Activated CD8-positive, alpha-beta memory T cell treated with anti-CD3 and anti-CD28 coated beads, Interleukin-2, amount 50 U/mL, for 48 hours (primary cell): ENCODE measurements around the gene ARHGAP45.
"Not testable (repeated sequence)": the region's sequence is repeated elsewhere in the genome, so short reads cannot be mapped to it uniquely, and the experiment has no call there.

Source experiments
- DNase-seq: peaks from one replicate; pipeline ENCODE4 v3.0.0-alpha.2; 2020

The ARHGAP45 gene, protein sequence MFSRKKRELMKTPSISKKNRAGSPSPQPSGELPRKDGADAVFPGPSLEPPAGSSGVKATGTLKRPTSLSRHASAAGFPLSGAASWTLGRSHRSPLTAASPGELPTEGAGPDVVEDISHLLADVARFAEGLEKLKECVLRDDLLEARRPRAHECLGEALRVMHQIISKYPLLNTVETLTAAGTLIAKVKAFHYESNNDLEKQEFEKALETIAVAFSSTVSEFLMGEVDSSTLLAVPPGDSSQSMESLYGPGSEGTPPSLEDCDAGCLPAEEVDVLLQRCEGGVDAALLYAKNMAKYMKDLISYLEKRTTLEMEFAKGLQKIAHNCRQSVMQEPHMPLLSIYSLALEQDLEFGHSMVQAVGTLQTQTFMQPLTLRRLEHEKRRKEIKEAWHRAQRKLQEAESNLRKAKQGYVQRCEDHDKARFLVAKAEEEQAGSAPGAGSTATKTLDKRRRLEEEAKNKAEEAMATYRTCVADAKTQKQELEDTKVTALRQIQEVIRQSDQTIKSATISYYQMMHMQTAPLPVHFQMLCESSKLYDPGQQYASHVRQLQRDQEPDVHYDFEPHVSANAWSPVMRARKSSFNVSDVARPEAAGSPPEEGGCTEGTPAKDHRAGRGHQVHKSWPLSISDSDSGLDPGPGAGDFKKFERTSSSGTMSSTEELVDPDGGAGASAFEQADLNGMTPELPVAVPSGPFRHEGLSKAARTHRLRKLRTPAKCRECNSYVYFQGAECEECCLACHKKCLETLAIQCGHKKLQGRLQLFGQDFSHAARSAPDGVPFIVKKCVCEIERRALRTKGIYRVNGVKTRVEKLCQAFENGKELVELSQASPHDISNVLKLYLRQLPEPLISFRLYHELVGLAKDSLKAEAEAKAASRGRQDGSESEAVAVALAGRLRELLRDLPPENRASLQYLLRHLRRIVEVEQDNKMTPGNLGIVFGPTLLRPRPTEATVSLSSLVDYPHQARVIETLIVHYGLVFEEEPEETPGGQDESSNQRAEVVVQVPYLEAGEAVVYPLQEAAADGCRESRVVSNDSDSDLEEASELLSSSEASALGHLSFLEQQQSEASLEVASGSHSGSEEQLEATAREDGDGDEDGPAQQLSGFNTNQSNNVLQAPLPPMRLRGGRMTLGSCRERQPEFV

DNA sequence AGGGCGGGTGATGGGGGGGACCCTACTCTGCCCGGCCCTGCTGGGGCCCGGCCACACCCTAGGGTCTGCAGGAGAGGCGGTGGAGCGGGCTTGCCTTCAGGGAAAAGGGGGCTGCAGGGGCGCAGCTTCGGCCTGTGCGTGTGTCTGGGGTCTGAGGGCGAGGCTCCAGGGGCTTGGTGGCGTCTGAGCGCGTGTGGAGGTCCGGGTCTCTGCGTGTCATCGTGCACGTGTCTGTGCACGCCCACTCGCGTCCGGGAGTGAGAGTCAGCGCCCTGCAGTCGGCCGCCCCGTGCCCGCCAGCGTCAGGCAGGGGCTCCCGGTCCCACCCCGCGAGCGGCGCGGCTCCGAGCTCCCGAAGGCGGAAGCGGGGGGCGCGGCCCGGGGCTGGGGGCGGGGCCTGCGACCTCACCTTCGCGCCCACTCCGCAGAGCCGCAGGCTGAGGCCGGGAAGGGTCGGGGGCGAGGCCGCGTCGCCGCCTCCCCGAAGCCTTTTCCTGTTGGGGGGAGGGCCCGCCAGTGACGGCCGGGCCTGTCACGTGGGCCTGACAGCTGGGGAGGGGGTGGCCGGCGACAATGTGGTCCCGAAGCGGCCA, at the start of gene ARHGAP45:
Gene ARHGAP45, plus strand, starts transcription at position 420 of the 593 bp plus-strand sequence. CDS start 239 bp downstream, outside the sequence.
- peak; percentile 91 for DNase-seq

DNA sequence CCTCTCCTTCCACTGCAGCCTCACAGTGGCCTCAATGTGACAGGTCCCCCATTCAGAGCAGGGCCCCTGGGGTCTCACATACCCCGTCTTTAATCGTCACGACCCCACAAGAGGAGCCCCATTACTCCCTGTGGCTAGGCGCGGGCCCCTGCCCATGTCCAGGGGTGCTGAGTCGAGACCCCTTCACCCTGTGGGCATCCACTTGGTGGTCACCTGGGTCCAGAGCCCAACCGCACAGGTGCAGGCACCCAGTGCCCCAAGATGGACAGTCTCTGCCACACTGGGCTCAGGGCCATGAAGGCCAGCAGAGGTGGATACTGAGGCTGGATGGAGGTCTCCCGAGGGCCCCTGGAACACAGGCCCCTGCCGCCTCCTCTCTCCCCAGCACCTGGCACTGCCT, 49.1 kb upstream of the ARHGAP45 start:
- DNase-seq, result no peak

DNA sequence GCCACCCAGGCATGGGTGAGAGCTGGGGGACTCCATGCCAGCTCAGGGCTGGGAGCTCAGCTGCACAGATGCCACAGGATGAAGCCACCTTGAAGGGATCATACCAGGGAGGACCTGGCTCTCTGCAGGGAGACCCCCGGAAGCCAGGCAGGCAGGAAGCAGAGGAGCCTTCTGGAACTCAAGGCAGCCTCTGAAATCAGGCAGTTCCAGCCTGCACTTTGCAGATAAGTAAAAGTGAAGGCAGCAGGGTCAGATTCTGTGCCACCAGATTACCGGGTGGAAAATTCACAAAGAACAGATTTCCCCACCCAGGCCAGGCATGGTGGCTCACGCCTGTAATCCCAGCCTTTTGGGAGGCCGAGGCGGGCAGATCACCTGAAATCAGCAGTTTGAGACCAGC, 48.6 kb upstream of the ARHGAP45 start:
- no peak for DNase-seq

DNA sequence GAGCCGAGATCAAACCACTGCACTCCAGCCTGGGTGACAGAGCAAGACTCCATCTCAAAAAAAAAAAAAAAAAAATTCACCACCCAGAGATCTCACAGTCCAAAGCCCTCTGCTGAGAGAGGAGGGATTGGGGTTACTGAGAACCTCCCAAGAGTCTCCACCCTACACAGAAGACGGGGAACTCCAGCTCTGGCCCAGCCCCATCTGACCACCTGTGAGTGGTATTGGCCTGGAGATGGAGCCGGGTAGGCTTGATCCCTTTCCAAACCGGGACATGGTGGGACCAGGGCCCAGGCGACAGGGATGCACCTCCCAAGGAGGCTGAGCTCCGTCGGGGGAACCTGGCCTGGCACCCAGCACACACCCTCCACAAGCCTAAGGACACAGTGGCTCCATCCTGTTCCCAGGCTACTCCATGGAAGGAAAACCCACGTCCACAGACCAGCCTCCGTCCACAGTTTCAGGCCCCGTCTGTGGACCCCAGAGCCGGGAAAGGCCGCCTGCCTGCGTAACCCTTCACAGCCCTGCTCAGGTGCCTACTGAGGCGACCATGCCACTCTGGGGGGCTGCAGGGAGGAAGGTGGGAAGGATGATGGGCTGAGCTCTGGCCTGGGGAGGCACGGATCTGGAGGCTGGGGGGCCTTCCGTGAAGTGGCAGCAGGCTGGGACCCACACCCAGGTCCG, 47.9 kb upstream of the ARHGAP45 start:
- no peak for DNase-seq

DNA sequence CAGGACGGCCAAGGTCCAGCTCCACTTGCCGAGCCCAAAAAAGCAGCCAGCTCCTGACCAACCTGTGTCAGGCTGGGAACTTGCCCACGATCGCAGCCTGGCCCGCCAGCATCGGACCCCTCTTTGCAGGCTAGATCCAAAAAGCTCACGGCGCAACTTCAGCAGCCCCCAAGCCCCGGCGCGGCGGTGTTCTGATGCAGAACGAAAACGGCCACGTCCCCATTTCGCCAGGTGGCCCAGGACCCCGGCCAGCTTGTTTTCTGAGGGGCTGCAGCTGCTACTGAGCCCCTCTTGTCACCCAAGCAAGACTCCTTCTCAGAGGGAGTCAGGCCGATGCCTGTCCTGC, 47.4 kb upstream of the ARHGAP45 start:
- no peak for DNase-seq

DNA sequence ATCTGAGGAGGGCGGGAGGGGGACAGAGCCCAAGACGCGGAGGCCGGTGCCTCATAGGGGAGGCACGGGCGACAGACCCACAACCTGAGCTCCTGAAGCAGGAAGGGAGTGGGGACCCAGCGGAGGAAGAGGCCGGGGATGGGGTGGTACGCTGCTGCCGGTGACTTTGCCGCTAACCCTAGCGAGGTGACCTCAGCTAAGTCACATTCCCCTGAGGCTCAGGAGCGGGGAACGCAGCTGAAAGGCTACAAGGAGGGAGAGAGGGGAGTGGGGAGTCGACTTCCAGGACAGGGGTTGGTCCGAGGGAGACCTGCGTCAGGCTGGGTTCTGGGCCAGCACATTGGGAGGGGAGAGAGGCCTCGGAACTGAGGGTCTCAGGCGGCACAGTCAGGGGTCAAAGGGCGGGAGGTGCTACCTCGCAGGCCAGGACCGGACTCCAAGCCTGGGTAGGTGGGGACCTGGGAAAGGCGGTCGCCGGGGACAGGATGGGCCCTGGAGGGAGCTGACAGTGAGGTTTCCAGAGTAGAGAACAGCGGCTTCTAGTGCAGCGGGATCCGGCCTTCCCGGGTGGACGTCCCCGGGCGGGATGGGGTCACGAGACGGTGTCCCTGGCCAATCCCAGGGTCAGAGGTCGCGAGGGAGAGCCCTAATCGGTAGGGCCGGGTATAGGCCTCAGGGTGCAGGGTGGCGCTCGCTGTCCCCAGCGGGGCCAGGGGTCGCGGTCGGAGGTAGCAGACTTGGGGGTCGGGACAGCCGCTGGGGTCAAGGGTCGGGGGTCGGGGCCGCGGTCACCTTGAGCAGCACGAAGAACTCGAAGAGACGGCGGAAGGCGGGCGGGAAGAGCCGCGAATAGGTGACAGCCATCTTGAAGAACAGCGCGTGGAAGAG, 46.7 kb upstream of the ARHGAP45 start:
- no peak for DNase-seq

DNA sequence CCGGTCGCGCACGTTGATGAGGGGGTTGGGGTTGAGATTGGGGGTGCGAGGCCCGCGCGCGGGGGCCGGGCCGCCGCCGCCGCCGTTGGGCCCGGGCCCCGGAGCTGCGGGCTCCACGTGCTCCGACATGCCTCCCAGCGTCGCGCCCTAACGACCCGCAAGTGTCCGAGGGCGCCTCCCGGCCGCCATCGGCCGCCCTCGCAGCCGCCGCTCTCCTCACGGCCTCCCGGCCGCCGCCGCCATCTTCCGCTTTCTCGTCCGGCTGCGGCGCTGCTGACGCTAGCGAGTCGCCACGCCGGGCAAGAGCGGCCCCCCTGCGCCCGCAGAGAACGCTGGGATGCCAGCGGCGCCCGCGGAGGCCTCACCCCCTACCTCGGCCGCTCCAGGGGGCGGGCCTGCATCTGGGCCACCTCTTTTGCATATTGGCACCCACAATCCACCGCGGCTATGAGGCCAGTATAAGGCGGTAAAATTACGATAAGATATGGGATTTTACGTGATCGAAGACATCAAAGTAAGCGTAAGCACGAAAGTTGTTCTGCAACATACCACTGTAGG, 46.0 kb upstream of the ARHGAP45 start, which contains the start of gene TMEM259:
Gene TMEM259, minus strand, starts transcription at position 256 of the 558 bp plus-strand sequence. Its CDS starts 127 bp downstream, at position 129.
- peak; percentile 97 for DNase-seq

DNA sequence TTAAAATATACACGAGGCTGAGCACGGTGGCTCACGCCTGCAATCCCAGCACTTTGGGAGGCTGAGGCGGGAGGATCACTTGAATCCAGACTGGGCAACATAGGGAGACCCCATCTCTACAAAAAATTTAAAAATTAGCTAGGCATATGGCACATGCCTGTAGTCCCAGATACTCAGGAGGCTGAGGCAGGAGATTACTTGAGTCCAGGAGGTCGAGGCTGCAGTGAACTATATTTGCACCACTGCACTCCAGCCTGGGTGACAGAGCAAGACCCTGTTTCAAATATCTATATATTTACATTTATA, 43.1 kb upstream of the ARHGAP45 start:
- not testable (repeated sequence) for DNase-seq

DNA sequence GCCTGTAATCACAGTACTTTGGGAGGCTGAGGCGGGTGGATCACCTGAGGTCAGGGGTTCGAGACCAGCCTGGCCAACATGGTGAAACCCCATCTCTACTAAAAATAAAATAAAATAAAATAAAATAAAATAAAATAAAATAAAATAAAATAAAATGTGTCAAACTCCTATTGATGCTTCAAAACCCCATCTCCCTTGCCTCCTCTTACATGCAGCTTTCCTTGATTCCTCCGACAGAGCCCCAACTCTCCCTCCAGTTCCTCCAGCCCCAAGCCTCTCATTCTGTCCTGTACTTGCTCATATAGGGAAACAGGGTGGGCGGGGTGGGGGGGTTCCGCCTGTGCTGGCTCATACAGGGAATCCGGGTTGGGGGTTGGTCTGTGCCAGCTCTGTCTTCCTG, 41.9 kb upstream of the ARHGAP45 start:
- DNase-seq, result not testable (repeated sequence)

DNA sequence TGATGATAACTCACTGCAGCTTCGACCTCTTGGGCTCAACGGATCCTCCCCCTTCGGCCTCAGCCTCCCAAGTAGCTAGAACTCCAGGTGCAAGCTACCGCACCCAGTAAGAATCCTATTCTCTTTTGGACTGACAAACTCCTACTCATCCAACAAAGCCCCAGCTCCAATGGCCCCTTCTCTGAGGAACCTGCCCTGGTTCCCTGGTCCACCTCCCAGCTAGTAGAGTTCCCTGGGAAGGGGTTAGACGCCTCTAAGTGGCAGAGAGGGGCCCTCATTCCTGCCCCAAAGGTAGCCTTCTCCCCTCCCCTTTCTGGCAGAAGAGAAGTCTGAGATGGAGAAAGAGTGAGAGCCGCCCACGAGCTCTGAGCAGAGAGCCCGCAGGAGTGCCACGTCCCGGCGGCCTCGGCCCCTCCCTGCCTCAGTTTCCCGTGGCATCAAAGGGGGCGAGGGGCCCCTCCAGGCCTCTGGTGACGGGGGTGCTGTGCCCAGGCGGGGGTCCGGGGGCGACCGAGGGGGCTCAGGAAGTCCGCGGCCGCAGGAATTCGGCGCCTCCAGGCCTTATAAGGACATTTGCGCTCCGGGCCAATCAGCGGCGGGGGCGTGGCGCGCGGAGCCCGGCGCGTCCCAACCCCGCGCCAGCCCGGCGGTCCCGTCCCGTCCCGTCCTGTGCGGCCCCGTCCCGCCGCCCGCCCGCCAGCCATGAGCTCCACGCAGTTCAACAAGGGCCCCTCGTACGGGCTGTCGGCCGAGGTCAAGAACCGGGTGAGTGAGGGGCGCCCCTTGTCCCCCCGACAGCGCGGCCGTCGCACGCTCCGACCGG, 40.8 kb upstream of the ARHGAP45 start, which contains the start of gene CNN2:
Gene CNN2, plus strand, starts transcription at position 649 of the 823 bp plus-strand sequence. Its CDS starts 54 bp downstream, at position 703.
- DNase-seq, result peak; percentile 86

DNA sequence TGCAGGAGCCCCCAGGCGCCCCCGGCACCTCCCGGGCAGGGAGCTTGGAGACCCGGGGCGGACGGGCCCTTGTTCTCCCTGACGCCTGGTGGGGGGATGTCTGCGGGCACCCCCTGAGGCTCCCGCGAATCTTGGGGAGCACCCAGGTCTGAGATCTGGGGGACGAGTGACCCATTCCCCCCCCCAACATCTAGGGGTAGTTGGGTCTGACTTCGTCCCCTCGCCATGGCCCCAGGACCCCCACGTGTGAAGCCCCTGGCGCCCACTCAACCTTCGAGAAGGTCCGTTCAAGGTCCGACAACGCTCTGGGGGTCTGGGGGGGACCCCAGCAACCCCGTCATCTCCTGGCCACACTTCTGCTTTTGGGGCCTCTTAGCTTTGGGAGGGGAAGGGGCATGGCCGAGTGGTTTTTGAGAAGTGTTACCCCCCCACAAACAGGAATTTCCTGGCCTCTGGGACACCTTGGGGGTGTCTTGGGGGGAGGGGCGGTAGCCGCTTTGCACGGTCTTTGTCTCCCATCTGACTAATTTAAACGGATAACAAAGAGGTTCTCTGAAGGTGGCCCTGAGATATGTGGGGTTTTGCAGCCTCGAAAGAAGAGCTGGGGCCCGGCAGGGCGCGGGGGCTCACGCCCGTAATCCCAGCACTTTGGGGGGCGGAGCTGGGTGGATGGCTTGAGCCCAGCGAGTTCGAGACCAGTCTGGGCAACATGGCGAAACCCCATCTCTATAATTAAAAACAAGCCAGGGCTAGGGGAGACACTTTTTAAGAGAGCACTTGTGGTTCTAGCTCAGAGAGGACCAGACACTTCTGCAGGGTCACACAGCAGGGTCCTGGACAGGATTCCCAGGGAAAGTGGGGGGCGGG, 40.0 kb upstream of the ARHGAP45 start:
- DNase-seq, result no peak

DNA sequence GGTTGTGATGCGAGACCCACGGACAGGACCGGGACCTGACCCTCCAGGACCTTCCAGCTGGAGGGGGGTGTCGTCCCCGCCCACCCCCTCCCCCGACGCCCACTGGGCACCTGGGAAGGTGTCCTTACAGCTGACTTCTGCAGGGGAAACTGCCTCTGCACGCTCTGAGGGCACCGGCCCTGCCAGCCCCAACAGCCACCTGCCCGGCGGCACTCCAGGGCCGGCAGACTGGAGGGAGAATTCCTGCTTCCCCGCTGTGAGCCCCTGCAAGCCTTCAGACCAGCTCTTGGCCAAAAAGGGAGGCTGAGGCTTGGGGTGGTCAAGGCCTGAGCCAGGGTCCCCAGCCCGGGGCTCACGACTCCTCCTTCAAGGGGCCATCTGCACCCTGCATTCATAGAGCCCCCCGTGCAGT, 39.3 kb upstream of the ARHGAP45 start:
- DNase-seq, result no peak

DNA sequence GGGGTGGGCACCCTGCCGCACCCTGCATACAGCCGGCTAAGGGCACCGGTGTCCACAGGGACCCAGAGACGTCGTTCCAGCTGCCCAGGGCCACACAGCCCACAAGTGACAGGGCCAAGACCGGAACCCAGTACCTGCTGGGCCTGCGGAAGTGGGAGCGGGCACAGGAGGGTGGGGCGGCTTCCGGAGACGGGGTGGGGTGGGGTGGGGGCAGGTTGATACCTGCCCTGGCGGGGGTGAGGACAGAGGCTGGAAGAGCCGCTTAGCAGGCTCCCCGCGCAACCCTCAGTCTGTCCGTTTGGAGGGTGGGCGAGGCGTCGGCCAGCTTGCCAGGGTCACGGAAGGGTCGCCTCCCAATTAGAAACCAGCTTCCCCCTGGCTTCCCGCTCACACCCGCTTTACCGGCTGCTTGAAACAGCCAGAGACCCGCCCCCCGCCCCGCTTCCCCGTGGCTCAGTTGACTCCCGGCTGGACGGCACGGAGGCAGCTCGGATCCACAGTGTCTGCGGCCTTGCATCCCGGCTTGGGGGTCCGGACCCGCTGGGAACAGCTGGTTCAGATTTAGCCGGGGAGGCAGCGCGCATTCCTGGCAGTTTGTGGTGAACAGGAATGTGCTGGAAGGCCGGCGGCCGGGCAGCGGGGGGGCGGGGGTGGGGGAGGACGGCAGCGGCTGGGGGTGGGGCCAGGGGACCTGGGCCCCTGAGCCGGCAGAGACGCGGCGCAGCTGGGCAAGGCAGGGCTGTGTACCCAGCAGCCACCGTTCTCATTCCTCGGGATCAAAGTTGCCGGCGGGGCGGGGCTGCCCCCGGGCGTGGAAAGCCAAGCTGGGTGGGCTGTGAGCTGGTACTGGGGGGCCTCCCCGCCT, 38.7 kb upstream of the ARHGAP45 start:
- peak; percentile 71 for DNase-seq

DNA sequence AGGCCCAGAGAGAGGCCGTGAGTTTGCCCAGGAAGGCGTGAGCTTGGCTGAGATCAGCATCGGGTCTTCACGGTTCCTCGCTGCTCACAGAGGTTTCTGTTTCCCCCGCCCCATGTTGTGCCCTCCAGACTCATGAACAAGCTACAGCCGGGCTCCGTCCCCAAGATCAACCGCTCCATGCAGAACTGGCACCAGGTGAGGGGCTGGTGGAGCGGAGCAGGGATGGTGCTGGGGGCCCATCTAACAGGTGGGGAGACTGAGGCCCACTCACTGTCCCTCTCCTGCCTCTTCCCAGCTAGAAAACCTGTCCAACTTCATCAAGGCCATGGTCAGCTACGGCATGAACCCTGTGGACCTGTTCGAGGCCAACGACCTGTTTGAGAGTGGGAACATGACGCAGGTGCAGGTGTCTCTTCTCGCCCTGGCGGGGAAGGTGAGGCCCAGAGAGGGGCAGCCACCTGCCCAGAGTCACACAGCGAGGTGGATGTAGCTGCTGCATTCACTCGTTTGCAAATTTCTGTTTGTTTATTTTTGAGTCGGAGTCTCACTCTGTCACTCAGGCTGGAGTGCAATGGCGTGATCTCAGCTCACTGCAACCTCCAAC, 34.6 kb upstream of the ARHGAP45 start:
- no peak for DNase-seq

DNA sequence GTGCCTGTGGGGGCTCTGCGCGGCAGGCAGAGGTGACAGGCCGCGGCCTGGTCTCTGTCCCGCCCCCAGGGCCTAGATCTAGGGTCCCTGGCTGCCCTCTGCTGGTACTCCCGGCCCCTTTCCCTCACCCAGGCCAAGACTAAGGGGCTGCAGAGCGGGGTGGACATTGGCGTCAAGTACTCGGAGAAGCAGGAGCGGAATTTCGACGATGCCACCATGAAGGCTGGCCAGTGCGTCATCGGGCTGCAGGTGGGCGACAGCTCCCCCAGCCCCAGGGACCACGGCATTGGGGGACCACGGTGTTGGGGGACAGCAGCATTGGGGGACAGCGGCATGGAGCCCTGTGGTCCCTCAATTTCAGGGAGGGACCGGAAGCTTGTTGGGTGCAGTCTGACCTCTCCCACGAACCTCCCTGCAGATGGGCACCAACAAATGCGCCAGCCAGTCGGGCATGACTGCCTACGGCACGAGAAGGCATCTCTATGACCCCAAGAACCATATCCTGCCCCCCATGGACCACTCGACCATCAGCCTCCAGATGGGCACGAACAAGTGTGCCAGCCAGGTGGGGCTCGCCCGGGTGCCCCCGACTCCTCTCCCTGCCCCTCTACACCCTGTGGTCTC, 30.9 kb upstream of the ARHGAP45 start:
- DNase-seq, result no peak

DNA sequence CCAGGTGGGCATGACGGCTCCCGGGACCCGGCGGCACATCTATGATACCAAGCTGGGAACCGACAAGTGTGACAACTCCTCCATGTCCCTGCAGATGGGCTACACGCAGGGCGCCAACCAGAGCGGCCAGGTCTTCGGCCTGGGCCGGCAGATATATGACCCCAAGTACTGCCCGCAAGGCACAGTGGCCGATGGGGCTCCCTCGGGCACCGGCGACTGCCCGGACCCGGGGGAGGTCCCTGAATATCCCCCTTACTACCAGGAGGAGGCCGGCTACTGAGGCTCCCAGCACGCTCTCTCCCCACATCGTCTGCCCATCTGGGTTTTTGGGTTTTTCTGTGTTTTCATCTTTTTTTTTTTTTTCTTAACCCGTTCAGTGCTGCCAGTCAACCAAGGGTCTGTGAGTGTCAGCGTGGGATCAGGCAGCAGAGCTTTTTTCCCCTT, 29.3 kb upstream of the ARHGAP45 start:
- DNase-seq, result no peak
